Cardiac fibroblast (primary cell): ENCODE data around the gene DDI2.

Experiments
- DNase-seq, 2 donors: peaks; one replicate each; pipeline versions ENCODE4 v3.0.0 to v3.0.0-alpha.2; 2010; ENCODE audit warnings: low read depth in 2 of 2
- H3K4me3 ChIP-seq, 2 donors: replicated peaks in 1 of 2; 1 replicate in 1 of 2; 2 replicates in 1 of 2; pipeline ENCODE4 v1.5.1; 2011; ENCODE audit warnings: low read depth in 2 of 2, low read length in 2 of 2, mild to moderate bottlenecking in 2 of 2, moderate library complexity in 1 of 2
- TF ChIP-seq, protein P1 (sequence below): IDR thresholded peaks from one replicate; pipeline ENCODE4 v1.5.1; 2011; ENCODE audit warnings: low read depth, mild to moderate bottlenecking, low read length, inconsistent platforms

The DDI2 gene

DNA sequence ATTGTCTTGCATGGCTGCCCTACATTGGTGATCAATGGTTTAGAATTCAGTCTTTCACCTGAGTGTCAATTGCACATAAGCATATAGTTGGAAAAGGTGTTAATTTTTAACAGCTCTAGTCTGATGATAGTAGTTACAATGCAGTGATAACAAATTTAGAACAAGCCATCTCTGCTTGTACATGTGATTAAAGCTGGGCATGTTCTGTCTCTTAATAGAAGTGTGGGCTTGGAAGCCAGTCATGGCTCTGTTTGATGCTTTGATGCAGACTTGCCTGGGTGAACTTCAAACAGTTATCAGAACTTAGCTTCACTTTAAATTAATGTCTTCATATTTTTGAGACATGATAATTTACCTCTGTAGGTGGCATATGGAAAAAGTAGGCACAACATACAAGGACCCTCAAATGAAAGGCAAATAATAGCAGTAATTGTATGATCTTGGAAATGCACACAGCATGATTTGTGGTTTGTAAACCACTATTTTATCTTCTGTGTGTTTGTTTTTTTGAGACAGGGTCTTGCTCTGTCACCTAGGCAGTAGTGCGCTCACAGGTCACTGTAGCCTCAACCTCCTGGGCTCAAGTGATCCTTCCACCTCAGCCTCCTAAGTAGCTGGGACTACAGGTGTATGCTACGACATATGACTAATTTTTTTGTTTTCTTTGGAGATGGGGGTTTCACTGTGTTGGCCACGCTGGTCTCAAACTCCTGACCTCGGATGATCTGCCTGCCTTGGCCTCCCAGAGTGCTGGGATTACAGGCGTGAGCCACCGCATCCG lies 3.8 kb downstream of the DDI2 start:
- no peak overlapping the region for H3K4me3 ChIP-seq
- TF ChIP-seq, protein P1, sequence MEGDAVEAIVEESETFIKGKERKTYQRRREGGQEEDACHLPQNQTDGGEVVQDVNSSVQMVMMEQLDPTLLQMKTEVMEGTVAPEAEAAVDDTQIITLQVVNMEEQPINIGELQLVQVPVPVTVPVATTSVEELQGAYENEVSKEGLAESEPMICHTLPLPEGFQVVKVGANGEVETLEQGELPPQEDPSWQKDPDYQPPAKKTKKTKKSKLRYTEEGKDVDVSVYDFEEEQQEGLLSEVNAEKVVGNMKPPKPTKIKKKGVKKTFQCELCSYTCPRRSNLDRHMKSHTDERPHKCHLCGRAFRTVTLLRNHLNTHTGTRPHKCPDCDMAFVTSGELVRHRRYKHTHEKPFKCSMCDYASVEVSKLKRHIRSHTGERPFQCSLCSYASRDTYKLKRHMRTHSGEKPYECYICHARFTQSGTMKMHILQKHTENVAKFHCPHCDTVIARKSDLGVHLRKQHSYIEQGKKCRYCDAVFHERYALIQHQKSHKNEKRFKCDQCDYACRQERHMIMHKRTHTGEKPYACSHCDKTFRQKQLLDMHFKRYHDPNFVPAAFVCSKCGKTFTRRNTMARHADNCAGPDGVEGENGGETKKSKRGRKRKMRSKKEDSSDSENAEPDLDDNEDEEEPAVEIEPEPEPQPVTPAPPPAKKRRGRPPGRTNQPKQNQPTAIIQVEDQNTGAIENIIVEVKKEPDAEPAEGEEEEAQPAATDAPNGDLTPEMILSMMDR = no peak
- no peak for DNase-seq

DNA sequence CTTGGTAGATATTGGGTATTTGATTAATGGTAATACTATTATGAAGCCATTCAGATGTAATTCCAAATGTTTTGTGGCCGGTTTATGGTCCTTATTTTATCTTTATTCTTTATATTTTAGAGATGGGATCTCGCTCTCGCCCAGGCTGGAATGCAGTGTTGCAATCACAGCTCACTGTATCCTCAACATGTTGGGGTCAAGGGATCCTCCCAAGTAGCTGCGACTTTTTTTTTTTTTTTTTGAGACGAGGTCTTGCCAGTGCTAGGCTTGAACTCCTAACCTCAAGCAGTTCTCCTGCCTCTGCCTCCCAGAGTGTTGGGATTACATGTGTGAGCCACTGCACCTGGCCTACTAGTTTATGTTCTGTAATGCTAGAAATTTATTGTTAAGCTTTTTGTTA lies 4.7 kb downstream of the DDI2 start:
- peak in 1 of 2 donors; percentile 24 for DNase-seq
- H3K4me3 ChIP-seq = no peak overlapping the region
- TF ChIP-seq, protein P1 = no peak

DNA sequence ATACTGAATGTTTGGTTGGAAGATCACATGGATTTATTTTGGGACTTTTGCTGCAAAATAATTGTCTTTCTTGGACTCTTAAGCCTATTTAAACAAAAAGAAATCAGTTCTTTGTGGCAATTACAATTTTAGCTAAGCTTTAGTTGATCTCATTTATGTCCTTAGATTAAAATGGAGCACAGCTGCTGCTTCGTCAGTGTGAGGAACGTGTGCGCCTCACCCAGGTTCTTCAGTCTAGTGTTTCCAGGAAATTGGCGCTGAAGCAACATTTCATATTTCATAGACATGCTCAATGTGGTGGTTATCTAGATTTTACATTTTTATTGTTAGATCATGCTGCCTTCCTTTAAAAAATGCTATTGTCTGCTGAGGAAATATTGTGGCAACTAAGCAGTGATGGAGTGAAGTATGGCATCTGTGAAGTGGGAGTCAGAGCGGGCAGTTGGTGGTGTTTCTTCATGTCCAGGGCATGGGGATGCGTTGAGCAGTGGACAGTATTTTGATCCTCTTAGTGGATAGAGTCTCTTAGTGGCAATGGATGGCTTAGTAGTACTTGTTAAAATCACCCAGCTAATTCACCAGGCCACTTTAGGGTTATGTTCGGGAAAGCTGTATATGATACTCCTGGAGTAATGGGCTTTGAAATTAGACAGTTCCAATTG lies 5.6 kb downstream of the DDI2 start:
- no peak for DNase-seq
- TF ChIP-seq, protein P1 = no peak
- no peak overlapping the region for H3K4me3 ChIP-seq

DNA sequence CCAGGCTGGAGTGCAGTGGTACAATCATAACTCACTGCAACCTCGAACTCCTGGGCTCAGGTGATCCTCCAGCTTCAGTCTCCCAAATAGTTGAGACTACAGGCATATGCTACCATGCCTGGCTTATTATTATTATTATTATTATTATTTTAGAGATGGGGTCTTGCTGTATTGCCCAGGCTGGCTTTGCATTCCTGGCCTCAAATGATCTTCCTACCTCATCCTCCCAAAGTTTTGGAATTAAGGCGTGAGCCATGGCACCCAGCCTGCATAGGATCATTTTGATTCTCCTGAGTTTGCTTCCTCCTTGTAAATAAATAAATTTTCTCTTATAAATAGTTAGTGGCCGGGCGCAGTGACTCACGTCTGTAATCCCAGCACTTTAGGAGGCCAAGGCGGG lies 6.2 kb downstream of the DDI2 start:
- TF ChIP-seq, protein P1 = no peak
- no peak overlapping the region for H3K4me3 ChIP-seq
- no peak for DNase-seq

DNA sequence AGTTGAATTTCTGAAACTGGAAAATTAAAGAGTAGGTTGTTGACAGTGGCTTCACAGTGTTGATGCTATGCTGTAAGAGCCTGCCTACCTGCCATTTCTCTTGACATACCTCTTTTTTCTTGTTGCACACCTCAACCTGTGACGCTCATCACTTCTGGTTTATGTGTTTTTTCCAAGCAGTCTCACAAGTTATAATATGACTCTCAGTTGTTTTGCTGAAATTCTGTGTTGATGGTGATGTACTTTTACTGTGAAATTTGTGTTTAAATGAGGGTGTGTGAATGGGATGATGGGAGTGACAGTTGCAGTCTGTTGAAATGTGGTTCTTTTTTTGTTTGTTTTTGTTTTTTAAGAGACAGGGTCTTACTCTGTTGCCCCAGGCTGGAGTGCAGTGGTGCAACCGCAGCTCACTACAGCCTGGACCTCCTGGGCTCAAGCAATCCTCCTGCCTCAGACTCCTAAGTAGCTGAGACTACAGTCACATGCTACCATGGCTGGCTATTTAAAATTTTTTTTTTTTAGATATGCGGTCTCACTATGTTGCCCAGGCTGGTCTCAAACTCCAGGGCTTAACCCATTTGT lies 7.0 kb downstream of the DDI2 start:
- no peak for DNase-seq
- TF ChIP-seq, protein P1 = no peak

DNA sequence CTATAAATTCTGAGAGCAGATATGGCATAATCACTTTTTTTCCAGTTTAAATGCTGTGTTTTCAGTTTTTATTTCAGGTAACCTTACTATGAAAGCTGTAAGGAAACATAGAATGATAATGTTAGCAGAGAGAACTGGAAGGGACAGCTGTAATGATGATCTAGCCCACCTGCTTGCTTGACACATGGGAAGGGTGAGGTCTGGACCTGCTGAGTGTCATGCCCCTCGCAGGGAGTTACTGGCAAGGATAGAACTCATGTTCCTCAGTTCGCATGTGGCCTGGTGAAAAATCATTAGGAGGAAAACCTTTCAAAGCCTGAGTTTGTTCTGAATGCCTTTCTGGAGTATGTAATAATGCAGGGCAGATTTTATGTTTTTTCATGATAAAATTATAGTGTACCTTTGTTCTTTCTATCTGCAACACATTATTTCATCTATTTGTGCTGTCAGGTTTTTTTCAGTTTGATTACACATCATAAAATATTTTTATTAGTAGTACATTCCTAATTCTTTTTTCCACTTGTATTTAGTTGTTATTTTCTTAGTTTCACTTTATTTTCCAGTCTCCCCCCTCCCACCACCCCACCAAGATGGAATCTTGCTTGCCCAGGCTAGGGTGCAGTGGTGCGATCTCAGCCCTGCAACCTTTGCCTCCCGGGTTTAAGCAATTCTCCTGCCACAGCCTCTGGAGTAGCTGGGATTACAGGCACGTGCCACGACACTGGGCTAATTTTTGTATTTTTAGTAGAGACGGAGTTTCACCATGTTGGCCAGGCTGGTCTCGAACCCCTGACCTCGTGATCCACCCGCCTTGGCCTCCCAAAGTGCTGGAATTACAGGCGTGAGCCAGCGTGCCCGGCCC lies 8.0 kb downstream of the DDI2 start:
- DNase-seq = no peak
- TF ChIP-seq, protein P1 = no peak
- H3K4me3 ChIP-seq = no peak overlapping the region

More for the DNA sequence above, 7.0 kb downstream of the DDI2 start:
- H3K4me3 ChIP-seq = no peak overlapping the region
